ENCODE data around the gene HEMK1.

The HEMK1 gene, protein sequence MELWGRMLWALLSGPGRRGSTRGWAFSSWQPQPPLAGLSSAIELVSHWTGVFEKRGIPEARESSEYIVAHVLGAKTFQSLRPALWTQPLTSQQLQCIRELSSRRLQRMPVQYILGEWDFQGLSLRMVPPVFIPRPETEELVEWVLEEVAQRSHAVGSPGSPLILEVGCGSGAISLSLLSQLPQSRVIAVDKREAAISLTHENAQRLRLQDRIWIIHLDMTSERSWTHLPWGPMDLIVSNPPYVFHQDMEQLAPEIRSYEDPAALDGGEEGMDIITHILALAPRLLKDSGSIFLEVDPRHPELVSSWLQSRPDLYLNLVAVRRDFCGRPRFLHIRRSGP

DNA sequence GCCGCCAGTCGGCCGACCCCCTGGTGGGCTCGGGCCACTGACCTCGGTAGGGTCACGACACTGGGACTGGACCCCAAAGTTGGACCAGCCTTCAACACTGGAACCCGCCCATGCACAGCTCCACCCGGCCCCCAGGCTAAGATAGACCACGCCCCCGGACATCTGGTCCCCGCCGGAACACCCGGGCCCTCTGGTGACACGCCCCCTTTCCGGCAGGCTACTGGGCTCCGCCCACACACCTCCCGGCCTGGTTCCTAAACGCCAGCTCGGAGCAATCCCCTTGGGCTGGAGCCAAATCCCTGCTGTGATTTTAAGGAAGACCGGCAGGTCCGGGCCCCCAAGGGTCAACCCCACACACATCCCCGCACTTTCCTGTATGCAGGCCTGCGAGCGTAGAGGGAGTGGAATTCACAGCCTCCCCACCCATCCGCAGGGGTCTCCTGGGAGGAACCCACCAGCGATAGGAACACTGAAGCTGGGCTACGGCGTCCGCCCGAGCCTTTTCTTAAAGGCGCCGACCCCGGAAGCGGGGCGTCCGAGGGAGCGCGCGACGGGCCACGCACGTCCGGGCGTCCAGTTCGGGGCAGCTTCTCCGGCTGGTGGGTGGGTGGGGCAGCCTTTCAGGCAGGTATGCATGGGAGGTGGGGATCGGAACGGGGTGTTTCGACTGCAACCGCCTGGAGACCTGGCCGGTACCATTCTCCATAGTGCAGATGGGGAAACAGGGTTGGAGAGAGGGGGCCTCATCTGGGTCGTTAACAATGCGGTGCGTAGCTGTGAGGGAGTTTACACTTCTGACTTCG, at the start of gene HEMK1:
Gene HEMK1 (plus strand): TSS at position 576 of the 803 bp plus-strand sequence. CDS start 1,583 bp downstream, outside the sequence.
- DNase-seq: peak; percentile 83 to 90 (median 88)

DNA sequence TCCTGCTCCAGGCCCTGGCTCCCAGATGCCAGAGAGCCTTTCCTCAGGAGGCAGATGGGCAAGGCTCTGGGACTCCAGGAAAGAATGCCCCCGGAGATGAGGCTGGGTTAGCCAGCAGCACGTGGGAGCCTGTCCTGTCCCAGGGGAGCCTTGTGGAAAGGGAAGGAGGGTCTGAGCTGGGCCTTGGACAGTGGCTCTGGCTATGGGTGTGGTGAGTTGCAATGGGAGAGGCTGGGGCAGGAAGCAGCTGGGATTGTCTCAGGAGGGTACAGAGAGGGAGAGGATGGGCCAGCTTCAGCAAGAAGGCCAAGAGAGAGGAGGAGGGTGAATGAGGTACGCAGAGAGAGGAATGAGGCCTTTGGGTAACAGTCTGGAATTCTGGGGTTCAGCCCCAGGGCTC, 48.5 kb upstream of the HEMK1 start:
- no peak for DNase-seq

DNA sequence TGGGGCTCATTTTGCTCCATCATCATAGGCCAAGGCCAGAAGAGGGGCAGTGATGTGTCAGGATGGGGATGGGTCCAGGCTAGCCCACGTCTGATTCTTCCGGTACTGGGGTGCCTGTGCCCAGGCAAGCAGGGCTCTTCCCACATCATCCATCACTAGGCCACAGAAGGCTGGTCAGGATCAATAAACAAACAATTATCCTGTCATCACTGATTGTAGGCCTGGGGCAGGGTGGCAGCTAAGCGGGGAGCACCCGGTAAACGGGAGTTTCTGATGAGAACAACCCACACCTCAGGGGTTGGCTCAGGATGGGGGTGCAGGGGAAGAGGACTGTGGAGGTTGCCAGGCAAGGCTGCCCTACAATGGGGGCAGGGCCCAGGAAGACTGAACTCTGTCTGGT, 47.8 kb upstream of the HEMK1 start:
- no peak for DNase-seq

DNA sequence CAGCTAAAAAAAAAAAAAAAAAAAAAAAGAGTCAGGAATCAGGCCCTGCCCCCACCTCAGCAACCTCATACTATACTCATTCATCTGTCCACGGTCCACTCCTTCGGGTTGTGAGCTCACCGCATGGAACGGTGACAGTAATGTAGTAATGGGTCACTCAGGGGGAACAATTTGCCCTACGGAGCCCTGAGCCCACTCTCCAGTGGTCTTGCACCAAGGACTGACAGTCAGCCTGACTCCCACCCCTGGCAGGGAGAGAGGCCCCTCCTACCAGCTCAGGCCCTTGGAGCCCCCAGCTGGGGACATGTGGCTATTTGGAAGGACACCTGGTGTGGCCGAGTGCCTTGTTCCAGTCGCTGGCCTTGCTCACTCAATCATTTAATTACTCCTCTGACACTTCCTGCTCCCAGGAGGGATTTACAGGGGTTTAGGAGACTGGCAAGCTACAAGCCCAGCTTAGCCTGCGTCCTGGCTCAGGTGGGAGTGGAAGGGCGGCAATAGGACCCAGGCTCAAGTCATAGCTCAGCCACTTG, 46.0 kb upstream of the HEMK1 start:
- DNase-seq: no peak

DNA sequence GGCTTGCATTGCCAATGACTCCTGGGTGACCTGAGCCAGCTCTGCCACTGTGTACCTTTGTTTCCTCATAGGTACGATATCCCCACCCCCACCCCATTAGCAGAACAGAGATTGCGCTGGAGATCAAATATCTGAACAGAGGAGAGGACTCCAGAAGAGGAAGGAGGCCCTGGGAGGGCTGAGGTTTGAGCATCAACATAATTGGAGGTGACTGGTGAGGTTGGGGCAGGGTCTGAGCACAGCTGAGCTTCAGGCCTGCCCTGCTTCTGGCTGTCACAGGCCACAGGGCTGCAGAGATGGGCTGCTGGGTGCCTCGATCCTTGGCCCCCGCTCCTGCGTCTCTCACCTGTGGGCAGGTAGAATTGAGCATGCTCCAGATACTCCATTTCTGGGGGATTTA, 44.6 kb upstream of the HEMK1 start:
- DNase-seq: no peak

DNA sequence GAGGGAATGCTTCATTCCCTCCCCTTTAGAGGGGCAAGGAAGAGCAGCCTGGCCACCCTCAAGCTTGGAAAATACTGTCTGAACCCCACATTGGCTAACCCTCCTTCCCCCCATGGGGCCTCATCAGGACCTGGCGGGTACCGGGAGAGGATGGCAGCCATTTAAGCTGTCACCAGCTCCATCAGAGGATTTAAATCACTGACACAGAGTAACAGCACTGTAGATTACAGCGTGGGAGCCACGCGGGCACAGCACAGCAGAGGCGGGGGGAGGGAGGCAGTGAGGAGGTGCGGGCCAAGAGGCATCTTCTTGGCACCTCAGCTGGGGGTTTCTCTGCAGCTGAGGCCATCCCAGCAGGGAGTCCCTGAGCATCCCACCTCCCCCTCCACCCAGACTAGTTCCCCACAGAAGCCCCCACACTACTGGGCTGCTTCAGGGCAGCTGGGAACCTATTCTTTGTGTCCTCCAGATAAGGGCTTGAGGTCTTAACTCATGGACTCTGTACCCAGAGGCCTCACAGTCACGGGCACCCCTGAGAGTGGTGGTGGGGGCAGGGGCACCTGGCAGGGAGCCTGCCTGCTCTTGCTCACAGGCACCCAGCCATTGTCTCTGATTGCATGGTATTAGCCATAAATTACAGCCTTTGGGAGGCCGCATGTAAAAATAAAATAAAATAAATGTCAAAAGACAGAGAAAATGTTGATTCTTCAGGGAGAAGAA, 44.0 kb upstream of the HEMK1 start:
- no peak for DNase-seq

DNA sequence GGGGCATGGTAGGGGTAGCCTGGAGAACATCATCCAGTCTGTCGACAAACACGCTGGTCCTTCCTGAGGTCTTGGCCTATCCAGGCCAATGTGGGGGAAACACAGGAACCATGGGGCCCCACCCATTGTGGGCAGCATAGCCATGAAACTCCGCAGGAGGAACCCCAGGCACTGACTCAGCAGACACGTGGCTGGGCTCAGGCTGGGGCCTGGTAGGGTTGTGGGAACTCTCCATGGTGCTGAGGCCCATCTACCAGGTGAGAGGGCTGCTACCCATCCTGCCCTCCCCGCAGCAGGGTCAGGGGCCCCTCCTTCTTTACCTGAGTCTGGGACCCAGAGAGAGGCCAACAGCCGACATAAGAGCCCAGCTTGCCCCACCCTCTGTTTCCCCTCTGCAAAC, 43.3 kb upstream of the HEMK1 start:
- peak in 2 of 4 experiments; percentile 13 to 27 for DNase-seq

DNA sequence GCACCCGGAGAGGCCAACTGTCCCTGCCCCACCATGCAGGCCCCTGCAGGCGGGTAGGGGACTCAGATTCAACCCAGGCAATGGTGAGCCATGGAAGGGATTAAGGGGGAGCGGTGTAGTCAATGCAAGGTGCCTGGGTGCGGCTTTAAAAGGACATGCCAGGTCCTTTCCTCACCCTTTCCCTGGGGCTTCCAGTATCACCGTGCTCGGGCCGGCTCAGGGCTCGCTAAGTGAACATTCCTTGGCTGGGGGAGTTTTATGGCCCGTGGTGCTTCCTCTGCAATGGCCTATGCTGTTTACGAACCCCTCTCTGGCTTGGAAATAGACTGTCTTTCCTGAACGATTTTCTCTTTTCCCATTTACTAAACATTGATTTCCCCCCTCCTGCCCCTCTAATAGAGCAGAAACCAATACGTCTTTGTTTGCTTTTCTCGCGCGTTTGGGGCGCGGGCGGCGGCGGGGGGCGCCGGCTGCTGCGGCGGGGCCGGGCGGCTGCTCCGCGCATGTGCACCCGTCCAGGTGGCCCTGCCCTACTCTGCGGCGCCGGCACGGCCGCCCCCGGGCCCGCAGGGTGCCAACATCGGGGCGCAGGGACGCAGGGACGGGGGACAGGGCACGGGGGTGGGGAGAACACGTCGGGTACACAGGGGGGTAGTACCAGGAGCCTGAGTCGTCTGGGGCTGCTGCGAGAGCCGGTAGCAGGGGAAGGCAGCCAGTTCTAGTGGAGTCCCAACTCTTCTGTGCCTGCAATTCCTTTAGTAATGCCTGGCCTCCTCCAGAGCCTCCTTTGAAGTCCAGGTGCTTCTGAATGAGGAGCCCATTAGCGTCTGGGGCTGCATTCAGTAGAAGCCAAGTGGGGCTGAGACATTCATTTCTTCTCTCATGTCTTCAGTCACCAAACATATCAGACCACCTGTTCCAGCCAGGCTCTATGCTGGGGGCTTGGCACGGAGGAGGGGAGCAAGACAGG, 39.0 kb upstream of the HEMK1 start:
- DNase-seq: no peak

DNA sequence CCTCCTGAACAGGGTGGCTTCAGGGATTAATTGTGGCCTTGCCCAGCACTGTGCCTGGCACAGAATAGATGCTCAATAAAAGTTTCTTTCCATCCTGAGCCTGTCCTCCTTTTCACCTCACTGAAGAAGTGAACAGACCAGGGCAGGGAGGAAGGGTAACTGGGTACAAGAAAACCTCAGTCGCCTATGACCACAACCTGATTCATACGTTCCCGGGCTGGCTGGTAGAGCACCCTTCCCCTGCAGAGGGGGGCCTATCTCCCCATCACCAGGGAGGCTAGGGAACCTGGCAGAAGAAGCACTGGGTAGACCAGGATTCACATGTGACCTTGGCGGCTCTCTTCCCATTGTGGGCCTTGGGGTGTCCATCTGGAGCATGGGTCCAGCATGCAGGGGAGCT, 38.1 kb upstream of the HEMK1 start:
- DNase-seq: no peak

DNA sequence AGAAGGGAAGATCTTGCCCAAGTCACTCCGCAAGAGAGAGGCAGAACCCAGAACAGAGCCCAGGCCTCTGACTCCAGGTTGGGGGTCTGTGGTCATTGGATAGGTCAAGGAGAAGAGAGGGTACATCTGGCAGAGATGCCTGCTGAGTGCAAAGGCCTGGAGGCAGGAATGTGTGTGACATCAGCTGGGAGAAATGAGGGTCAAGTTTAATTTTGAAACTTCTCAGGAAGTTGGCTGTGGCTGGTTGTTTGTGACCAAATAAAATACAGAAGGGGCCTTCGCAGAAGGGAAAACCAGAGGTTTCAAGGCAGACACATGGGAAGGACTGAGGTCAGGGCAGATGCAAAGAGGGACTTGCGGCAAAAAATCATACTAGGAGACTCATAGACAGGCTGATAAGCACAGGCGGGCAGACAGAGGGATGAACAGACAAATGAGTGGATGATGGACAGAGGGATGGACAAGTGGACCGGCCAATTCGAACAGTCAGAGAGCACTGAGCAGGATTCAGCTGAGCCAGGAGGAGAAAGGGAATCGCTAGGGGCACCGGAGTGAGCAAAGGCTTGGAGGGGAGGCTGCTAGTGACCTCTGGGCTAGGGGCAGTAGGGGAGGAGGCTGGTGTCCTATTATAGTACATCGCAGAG, 37.1 kb upstream of the HEMK1 start:
- no peak for DNase-seq

DNA sequence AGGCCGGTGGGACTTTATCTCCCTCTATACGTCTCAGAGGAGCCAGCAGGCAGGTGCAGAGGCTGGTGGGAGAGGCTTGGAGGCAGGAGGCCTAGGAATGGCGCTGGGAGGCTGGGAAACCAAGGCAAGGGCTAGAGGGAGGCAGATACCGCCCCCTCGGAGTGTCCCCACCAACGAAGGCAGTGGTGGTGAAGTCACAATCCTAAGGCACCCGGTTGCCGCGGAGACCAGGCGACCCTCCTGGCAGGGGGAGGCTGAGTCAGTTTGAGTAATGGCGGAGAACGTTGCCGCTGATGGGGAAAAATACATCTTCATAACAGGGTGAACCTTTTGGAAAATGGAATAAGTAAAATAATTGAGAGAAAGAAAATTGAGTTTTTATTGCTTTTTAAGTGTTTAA, 36.0 kb upstream of the HEMK1 start:
- no peak for DNase-seq

DNA sequence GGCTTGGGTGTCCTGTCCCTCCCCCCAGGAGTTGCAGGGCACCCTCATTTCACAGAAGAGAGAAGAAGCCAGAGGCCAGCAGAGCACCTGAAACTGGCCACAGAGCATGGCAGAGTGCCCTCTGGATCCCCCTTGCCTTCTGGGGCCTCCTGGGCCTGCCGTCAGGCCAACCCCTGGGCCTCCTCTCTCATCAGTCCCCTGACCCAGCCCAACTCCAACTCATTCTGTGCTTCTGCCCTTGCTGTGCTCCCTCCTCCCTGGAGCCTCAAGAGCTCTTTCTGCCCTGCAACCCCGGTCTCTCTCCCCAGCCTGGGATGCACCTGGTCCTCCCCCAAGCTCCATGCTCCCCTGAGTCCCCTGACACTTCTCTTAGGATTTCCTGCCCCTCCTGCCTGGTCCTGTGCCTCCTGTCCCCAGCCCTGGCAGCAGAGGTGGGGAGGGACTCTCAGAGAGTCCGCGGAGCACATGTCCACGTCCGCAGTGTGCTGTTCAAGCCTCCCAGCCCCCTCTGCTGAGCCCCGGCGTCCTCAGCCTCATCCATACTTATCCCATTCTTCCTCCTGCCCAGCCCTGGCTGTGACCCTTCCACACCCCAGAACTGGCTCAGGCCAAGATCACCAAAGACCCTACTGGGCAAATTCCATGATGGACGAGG, 35.4 kb upstream of the HEMK1 start:
- DNase-seq: no peak

DNA sequence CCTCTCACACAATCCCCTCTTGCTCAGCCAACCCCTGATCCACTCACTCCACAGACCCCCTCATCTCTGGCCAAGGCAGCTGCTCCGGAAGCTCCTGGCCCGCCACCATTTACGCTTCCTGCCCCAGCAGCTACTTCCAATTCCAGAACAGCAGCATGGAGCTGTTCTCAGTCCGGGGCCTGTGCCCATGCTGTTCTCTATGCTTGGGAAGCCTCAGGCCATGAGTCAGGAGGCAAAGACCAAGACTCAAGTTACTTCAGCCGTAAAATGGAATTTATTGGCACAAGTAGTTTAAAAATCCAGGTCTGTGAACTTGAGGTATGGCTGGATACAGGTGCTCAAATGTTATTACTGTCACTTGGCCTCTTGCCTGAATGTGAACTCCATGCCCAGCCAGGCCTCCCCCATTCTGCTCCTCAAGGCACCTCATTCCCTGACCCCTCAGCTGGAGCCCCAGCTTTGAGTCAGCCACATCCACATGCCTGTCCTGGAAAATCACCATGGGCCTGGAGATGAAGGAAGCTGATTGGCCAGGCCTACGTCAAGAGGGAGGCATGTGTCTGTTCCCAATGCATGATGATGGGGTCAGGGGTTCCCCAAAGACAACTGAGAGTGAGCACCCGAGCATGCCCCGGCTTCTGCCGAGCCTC, 34.5 kb upstream of the HEMK1 start:
- DNase-seq: no peak

DNA sequence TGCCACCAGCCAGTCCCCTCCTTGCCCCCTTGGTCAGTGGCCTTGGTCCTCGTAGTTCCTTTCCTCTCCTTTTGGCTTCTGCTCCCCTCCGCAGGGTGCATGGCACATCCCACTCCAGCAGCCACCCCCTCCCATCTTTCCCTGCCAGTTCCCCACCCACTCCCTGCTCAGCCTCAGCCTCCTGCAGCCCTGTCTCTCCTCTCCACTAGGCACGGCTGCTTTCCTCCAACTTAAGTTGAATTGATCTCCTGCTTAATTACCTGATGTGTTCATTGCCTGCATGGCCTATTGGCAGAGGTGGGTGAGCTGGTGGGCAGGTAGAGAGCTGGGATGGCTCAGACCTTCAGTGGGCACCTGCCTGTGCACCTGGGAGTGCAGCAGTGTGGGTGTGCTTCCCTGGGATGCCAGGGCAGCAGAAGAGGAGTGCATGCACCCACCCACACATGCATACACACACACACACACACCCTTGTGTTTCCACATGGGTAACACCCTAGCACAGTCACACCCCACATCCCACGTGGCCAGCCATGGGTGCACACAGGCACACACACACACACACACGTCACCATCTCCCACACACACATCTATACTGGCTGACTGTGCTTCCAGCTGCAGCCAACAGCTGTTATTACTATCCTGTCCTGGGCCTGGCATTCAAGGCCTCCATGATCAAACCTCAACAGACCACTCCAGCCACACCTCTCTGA, 32.7 kb upstream of the HEMK1 start:
- no peak for DNase-seq

DNA sequence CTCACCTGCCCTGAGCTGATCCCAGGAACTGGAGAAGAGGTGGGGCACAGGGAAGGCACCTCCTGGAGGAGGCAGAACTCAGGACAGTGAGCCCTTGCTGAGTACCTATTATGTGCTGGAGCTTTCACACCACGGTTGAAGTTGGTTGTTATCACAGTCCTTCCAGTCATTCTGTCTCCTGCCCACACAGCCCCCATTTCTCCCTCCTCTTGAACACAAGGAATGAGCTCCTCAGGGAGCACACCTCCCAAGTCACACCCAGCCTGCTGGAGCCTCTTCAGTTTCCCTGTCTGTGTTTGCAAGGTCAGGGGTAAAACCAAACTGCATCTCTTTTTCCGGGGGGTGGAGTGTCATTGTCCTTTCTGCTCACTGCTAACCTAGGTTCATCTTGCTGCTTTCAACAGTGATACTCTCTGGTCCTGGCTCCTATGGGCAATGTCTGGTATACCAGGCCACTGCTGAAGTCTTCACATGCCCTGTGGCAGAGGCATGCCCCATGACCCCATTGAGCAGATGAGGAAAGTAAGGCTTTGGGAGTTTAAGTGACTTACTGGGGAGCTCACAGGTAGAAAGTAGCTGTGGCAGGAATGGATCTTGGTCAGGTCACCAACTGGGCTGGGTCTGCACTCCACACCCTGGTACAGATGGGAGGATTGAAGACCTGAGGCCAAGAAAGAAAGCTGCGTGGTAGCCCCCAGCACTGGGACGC, 31.7 kb upstream of the HEMK1 start:
- DNase-seq: no peak

DNA sequence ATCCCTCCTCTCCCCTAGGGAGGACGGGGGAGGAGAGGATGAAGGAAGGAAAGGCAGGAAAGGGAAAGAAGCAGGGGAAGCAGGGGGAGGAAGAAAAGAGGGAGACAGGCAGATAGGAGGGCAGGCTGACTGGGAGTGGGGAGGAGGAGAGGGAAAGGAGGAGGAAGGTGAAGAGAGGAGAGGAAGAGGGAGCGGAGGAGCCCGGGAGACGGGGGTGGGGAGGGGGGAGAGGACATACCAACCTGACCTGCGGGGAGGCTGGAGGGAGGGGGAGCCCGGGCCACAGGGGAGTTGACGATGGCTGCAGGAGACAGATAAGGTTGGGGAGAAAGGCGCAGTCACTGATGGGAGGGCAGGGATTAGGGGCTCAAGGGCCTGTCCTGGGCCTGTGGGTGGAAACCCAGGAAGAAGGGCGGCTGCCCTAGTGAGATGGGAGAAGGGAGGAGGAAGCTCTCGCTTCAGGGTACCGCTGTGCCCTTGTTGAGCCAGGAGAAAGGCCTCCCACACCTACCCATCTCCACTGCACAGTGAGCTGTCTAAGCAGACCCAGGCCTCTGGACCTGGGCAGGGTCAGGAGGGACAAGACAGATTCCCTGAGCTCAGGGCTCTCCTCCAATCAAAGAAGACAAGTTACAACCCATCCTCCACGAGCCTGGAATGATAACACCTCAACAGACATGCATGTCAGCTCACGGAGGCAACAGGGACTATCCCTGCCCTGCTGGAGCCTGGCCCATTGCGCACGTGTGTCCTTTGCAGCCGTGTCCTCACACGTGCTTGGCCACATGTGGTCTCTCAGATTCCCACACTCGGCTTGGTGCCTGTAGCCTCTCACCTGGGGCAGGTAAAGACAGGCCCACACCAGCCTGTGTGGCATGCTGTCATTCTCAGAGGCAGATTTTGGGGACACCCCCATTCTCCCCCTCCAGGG, 29.7 kb upstream of the HEMK1 start:
- DNase-seq: no peak

DNA sequence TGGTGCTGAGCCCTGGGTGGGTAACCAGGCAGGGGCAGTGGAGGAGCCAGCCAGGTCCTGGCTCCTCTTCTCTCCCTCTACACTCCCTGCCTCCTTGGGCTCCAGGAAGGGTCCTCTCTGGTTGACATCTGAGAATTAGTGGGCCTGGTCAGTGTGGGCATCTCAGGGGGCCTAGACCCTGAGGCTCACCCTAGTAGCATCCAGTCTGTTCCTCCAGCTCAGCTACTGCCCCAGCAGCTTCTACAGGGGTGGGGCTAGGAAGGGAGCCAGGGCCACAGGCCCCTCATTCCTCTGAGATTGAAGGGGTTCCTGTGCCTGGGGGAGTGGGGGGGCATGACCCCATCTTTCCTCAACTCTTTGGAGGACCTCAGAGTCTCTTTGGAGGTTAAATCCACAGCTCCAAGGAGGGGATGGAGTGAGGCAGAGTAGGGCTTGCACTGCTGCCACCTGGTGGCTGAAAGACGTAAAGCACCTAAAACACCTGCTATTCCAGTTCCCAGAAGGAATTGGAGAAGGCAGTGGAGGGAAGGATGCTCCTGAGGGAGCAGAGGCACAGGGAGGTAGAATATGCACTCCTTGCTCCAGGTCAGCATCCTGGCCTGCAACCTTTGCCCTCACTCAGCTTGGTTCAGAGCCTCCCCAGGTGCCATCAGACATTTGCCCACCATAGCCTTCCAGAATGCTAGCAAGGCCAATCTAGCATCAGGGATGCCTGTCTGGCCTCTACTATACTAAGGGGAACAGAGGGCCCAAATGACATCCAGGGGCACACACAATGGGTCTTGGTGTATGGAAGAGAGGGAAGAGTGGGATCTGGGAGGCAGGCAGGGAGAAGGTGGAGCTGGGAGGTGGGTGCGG, 26.9 kb upstream of the HEMK1 start:
- DNase-seq: peak in 3 of 4 experiments; percentile 16 to 53 (median 46)
